ENCODE results near the gene ST7L. TPM values are rescaled to one million over a fixed set of nuclear protein-coding genes. Genes with fewer than 3 reads are reported as not detected.
A peak's percentile ranks its signal among the peaks of the same experiment; 100 is the strongest.

The ST7L gene
- polyA plus RNA-seq, 1 donor (not counting 4 experiments of a cell fraction or from before 2014, with no cell fraction given), result 13.4 TPM

GRCh38 chr1:112509660-112510178 lies 109.2 kb downstream of the ST7L start:
- Histone ChIP-seq H4K20me1 (ENCODE audit: control insufficient read depth, extremely low read depth, insufficient read depth, low read length) (no peaks in the 10 kb centered on the region), H3K27ac (ENCODE audit: control insufficient read depth, insufficient read depth, low read length) (no peak overlapping the region)
- no peak for FAIRE-seq

GRCh38 chr1:112509005-112509659 lies 109.8 kb downstream of the ST7L start:
- Histone ChIP-seq H3K27me3 (ENCODE audit: control insufficient read depth, extremely low read depth, insufficient read depth, low read length) (peaks cover 29% of the 10 kb centered on the region), H2AFZ (ENCODE audit: control insufficient read depth, low read length) (peak overlapping the region; percentile 78), H3K4me1 (ENCODE audit: control insufficient read depth, extremely low read depth, insufficient read depth, low read length) (peaks cover 12% of the 10 kb centered on the region)

More at GRCh38 chr1:112509660-112510178, 109.2 kb downstream of the ST7L start:
- Histone ChIP-seq H3K36me3 (ENCODE audit: control insufficient read depth in 2 of 2, extremely low read depth in 1 of 2, insufficient read depth in 2 of 2, low read length in 2 of 2) (no peaks in the 10 kb centered on the region), H3K4me2 (ENCODE audit: control insufficient read depth, extremely low read depth, insufficient read depth, low read depth, low read length) (no peak overlapping the region), H3K9me3 (ENCODE audit: control insufficient read depth, low read depth, low read length) (no peaks in the 10 kb centered on the region), H3K9ac (ENCODE audit: control insufficient read depth, extremely low read depth, insufficient read depth, low read length) (no peak overlapping the region), H3K9me1 (ENCODE audit: control insufficient read depth, extremely low read depth, insufficient read depth, low read length) (no peaks in the 10 kb centered on the region), H3K4me3 (ENCODE audit: control insufficient read depth in 2 of 3, extremely low read depth in 1 of 3, insufficient read depth in 2 of 3, low read depth in 1 of 3, low read length in 3 of 3) (no peak overlapping the region), H3K79me2 (ENCODE audit: control insufficient read depth, insufficient read depth, low read length) (no peaks in the 10 kb centered on the region), H2AFZ (ENCODE audit: control insufficient read depth, low read length) (no peak overlapping the region), H3K4me1 (ENCODE audit: control insufficient read depth, extremely low read depth, insufficient read depth, low read length) (peaks cover 12% of the 10 kb centered on the region), H3K27me3 (ENCODE audit: control insufficient read depth, extremely low read depth, insufficient read depth, low read length) (peaks cover 29% of the 10 kb centered on the region)
- dilution Hi-C loops (cut with MboI; ENCODE audit: extremely low pct_ligation_motif_present, low sequenced_read_pairs), result no loop called here
- TF ChIP-seq EZH2 (IDR thresholded peaks at IDR 0.05; ENCODE audit: low read length) (peak; percentile 71), CTCF (optimal IDR thresholded peaks at IDR 0.05 in 1 of 3, IDR thresholded peaks at IDR 0.05 in 1 of 3, conservative IDR thresholded peaks at IDR 0.05 in 1 of 3; ENCODE audit: extremely low read depth in 1 of 3, insufficient read depth in 2 of 3, low read length in 3 of 3) (no peak)
- DNase-seq (ENCODE audit: low read depth, low spot score), result no peak

More at GRCh38 chr1:112509005-112509659, 109.8 kb downstream of the ST7L start:
- H3K27ac ChIP-seq (ENCODE audit: control insufficient read depth, insufficient read depth, low read length), result no peak overlapping the region
- dilution Hi-C loops (cut with MboI; ENCODE audit: extremely low pct_ligation_motif_present, low sequenced_read_pairs), result no loop called here
- H3K36me3 ChIP-seq (ENCODE audit: control insufficient read depth in 2 of 2, extremely low read depth in 1 of 2, insufficient read depth in 2 of 2, low read length in 2 of 2), result no peaks in the 10 kb centered on the region
- FAIRE-seq, result no peak
- no peaks in the 10 kb centered on the region for H3K9me3 ChIP-seq (ENCODE audit: control insufficient read depth, low read depth, low read length)
- no peaks in the 10 kb centered on the region for H3K79me2 ChIP-seq (ENCODE audit: control insufficient read depth, insufficient read depth, low read length)
- no peak for DNase-seq (ENCODE audit: low read depth, low spot score)
- H3K4me3 ChIP-seq (ENCODE audit: control insufficient read depth in 2 of 3, extremely low read depth in 1 of 3, insufficient read depth in 2 of 3, low read depth in 1 of 3, low read length in 3 of 3), result peak overlapping the region; percentile 28 to 68 (median 51)
- peak overlapping the region; percentile 40 for H3K9ac ChIP-seq (ENCODE audit: control insufficient read depth, extremely low read depth, insufficient read depth, low read length)
- H4K20me1 ChIP-seq (ENCODE audit: control insufficient read depth, extremely low read depth, insufficient read depth, low read length), result no peaks in the 10 kb centered on the region
- TF ChIP-seq CTCF (optimal IDR thresholded peaks at IDR 0.05 in 1 of 3, IDR thresholded peaks at IDR 0.05 in 1 of 3, conservative IDR thresholded peaks at IDR 0.05 in 1 of 3; ENCODE audit: extremely low read depth in 1 of 3, insufficient read depth in 2 of 3, low read length in 3 of 3) (no peak), EZH2 (IDR thresholded peaks at IDR 0.05; ENCODE audit: low read length) (peak; percentile 87)
- peak overlapping the region; percentile 88 for H3K4me2 ChIP-seq (ENCODE audit: control insufficient read depth, extremely low read depth, insufficient read depth, low read depth, low read length)
- H3K9me1 ChIP-seq (ENCODE audit: control insufficient read depth, extremely low read depth, insufficient read depth, low read length), result no peaks in the 10 kb centered on the region

Measured in keratinocyte (primary cell).